Measurements from ENCODE around the gene DYNC1H1. TPM values are rescaled to one million over a fixed set of nuclear protein-coding genes. Genes with fewer than 3 reads are reported as not detected.
"Not testable (repeated sequence)": the region's sequence is repeated elsewhere in the genome, so short reads cannot be mapped to it uniquely, and the experiment has no call there.

The DYNC1H1 gene
- total RNA-seq, 1 experiment from 2014 or later, result 438 TPM

DNA sequence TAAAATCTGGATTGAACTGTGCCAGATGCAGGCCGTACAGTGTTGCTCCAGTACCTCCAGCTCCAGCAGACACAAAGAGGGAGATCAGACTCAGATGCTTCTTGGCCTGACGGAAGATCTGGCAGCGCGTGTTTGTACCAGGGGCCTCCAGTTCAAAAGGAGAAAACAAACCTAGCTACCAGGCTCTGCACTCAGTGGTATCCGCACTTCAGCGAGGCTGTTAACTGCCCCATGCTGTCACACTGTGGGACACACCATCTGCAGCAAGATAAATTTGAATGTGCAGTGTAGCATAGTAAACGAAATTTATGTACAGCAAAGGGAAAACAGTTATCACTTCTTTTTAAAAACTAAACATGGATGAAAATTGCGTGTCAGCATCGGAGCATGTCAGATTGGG, 5.1 kb downstream of the DYNC1H1 start (continued):
- TF ChIP-seq ZNF512 (CRISPR knock-in tag; IDR thresholded peaks at IDR 0.05; ENCODE audit: borderline replicate concordance) (no peak), FOXP1 (CRISPR knock-in tag; IDR thresholded peaks at IDR 0.05; ENCODE audit: borderline replicate concordance) (no peak), MXD4 (CRISPR knock-in tag; IDR thresholded peaks at IDR 0.05; ENCODE audit: borderline replicate concordance) (no peak), SOX15 (CRISPR knock-in tag; IDR thresholded peaks at IDR 0.05) (no peak), PRRX2 (CRISPR knock-in tag; IDR thresholded peaks at IDR 0.05) (no peak), ESRRA (CRISPR knock-in tag; IDR thresholded peaks at IDR 0.05; ENCODE audit: borderline replicate concordance) (no peak), SMAD4 (CRISPR knock-in tag; IDR thresholded peaks at IDR 0.05) (no peak)
- TF ChIP-seq, protein P1, sequence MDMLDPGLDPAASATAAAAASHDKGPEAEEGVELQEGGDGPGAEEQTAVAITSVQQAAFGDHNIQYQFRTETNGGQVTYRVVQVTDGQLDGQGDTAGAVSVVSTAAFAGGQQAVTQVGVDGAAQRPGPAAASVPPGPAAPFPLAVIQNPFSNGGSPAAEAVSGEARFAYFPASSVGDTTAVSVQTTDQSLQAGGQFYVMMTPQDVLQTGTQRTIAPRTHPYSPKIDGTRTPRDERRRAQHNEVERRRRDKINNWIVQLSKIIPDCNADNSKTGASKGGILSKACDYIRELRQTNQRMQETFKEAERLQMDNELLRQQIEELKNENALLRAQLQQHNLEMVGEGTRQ (CRISPR knock-in tag; IDR thresholded peaks at IDR 0.05), result no peak
- TF ChIP-seq, protein P2, sequence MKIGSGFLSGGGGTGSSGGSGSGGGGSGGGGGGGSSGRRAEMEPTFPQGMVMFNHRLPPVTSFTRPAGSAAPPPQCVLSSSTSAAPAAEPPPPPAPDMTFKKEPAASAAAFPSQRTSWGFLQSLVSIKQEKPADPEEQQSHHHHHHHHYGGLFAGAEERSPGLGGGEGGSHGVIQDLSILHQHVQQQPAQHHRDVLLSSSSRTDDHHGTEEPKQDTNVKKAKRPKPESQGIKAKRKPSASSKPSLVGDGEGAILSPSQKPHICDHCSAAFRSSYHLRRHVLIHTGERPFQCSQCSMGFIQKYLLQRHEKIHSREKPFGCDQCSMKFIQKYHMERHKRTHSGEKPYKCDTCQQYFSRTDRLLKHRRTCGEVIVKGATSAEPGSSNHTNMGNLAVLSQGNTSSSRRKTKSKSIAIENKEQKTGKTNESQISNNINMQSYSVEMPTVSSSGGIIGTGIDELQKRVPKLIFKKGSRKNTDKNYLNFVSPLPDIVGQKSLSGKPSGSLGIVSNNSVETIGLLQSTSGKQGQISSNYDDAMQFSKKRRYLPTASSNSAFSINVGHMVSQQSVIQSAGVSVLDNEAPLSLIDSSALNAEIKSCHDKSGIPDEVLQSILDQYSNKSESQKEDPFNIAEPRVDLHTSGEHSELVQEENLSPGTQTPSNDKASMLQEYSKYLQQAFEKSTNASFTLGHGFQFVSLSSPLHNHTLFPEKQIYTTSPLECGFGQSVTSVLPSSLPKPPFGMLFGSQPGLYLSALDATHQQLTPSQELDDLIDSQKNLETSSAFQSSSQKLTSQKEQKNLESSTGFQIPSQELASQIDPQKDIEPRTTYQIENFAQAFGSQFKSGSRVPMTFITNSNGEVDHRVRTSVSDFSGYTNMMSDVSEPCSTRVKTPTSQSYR (CRISPR knock-in tag; IDR thresholded peaks at IDR 0.05), result no peak
- TF ChIP-seq, protein P3, sequence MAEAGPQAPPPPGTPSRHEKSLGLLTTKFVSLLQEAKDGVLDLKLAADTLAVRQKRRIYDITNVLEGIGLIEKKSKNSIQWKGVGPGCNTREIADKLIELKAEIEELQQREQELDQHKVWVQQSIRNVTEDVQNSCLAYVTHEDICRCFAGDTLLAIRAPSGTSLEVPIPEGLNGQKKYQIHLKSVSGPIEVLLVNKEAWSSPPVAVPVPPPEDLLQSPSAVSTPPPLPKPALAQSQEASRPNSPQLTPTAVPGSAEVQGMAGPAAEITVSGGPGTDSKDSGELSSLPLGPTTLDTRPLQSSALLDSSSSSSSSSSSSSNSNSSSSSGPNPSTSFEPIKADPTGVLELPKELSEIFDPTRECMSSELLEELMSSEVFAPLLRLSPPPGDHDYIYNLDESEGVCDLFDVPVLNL (CRISPR knock-in tag; IDR thresholded peaks at IDR 0.05; ENCODE audit: borderline replicate concordance, low read depth), result no peak

DNA sequence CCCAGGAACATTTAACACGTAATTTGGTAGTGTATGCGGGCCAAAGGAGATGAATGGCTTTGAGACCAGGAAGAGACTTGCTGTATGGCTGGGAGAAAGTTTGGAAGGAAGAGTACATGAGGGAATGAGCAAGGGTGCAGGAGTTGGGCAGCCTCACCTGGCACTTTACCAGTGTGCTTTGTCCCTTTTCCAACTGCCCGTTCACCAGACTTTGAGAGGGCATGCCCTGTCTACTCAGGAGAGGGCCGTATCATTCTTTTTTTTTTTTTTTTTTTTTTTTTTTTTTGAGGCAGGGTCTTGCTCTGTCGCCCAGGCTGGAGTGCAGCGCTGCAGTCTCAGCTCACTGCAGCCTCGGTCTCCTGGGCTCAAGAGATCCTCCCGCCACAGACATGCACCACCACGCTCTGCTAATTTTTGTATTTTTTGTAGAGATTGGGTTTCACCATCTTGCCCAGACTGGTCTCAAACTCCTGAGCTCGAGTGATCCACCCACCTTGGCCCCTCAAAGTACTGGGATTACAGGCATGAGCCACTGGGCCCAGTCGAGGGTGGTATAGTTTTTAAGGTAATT, 6.5 kb downstream of the DYNC1H1 start:
- Mint-ChIP-seq H3K27ac (peak overlapping the region; percentile 83; the same call in 1 of the 2 replicates), H3K4me1 (peaks cover 14% of the 10 kb centered on the region), H3K36me3 (peaks cover 17% of the 10 kb centered on the region), H3K9me3 (no peaks in the 10 kb centered on the region), H3K4me3 (no peak overlapping the region), H3K27me3 (ENCODE audit: low read depth) (no peaks in the 10 kb centered on the region)
- ATAC-seq (no peak), DNase-seq (ENCODE audit: low spot score) (no peak)
- ChIA-PET POLR2A (no interaction called here), CTCF (interaction anchor here (0.8 kb wide), 1 partner anchor 9 kb away, joined by 3 read pairs; no protein-coding TSS in a partner anchor)
- TF ChIP-seq NFATC4 (CRISPR knock-in tag; IDR thresholded peaks at IDR 0.05) (no peak), TCF7 (CRISPR knock-in tag; IDR thresholded peaks at IDR 0.05; ENCODE audit: low read depth) (no peak), ZBTB21 (CRISPR knock-in tag; IDR thresholded peaks at IDR 0.05; ENCODE audit: borderline replicate concordance) (no peak), ZNF219 (CRISPR knock-in tag; IDR thresholded peaks at IDR 0.05; ENCODE audit: borderline replicate concordance) (no peak)
- TF ChIP-seq, protein P4, sequence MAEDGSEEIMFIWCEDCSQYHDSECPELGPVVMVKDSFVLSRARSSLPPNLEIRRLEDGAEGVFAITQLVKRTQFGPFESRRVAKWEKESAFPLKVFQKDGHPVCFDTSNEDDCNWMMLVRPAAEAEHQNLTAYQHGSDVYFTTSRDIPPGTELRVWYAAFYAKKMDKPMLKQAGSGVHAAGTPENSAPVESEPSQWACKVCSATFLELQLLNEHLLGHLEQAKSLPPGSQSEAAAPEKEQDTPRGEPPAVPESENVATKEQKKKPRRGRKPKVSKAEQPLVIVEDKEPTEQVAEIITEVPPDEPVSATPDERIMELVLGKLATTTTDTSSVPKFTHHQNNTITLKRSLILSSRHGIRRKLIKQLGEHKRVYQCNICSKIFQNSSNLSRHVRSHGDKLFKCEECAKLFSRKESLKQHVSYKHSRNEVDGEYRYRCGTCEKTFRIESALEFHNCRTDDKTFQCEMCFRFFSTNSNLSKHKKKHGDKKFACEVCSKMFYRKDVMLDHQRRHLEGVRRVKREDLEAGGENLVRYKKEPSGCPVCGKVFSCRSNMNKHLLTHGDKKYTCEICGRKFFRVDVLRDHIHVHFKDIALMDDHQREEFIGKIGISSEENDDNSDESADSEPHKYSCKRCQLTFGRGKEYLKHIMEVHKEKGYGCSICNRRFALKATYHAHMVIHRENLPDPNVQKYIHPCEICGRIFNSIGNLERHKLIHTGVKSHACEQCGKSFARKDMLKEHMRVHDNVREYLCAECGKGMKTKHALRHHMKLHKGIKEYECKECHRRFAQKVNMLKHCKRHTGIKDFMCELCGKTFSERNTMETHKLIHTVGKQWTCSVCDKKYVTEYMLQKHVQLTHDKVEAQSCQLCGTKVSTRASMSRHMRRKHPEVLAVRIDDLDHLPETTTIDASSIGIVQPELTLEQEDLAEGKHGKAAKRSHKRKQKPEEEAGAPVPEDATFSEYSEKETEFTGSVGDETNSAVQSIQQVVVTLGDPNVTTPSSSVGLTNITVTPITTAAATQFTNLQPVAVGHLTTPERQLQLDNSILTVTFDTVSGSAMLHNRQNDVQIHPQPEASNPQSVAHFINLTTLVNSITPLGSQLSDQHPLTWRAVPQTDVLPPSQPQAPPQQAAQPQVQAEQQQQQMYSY (CRISPR knock-in tag; IDR thresholded peaks at IDR 0.05), result no peak
- TF ChIP-seq, protein P5, sequence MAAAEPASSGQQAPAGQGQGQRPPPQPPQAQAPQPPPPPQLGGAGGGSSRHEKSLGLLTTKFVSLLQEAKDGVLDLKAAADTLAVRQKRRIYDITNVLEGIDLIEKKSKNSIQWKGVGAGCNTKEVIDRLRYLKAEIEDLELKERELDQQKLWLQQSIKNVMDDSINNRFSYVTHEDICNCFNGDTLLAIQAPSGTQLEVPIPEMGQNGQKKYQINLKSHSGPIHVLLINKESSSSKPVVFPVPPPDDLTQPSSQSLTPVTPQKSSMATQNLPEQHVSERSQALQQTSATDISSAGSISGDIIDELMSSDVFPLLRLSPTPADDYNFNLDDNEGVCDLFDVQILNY (CRISPR knock-in tag; IDR thresholded peaks at IDR 0.05), result no peak

GRCh38 chr14:101971458-101971857, 7.1 kb downstream of the DYNC1H1 start:
- H3K36me3 Mint-ChIP-seq, result peaks cover 19% of the 10 kb centered on the region
- H3K9me3 Mint-ChIP-seq; DNase-seq (ENCODE audit: low spot score); H3K27ac Mint-ChIP-seq; POLR2A ChIA-PET; H3K27me3 Mint-ChIP-seq (ENCODE audit: low read depth); H3K4me3 Mint-ChIP-seq; ATAC-seq: not testable (repeated sequence)
- peaks cover 11% of the 10 kb centered on the region for H3K4me1 Mint-ChIP-seq
- CTCF ChIA-PET, result interaction anchor here (0.8 kb wide), 1 partner anchor 10 kb away, joined by 3 read pairs; no protein-coding TSS in a partner anchor
